ENCODE measurements around the gene SLC30A7. TPM values are rescaled to one million over a fixed set of nuclear protein-coding genes. Genes with fewer than 3 reads are reported as not detected.

The SLC30A7 gene
- total and polyA plus RNA-seq, 2 of the 13 experiments (the other 11 are each of a cell fraction or from before 2014, with no cell fraction given), result 8.3 to 40.8 TPM

GRCh38 chr1:101025657-101026429 lies 130.0 kb downstream of the SLC30A7 start, which contains the start of gene DPH5 (continued):
- 0 out of 2 replicates have a peak, but pooled peaks have one; percentile 19 for TF ChIP-seq ZNF556 (CRISPR knock-in tag; IDR thresholded peaks at IDR 0.05; ENCODE audit: borderline replicate concordance)
- TF ChIP-seq, protein P1, sequence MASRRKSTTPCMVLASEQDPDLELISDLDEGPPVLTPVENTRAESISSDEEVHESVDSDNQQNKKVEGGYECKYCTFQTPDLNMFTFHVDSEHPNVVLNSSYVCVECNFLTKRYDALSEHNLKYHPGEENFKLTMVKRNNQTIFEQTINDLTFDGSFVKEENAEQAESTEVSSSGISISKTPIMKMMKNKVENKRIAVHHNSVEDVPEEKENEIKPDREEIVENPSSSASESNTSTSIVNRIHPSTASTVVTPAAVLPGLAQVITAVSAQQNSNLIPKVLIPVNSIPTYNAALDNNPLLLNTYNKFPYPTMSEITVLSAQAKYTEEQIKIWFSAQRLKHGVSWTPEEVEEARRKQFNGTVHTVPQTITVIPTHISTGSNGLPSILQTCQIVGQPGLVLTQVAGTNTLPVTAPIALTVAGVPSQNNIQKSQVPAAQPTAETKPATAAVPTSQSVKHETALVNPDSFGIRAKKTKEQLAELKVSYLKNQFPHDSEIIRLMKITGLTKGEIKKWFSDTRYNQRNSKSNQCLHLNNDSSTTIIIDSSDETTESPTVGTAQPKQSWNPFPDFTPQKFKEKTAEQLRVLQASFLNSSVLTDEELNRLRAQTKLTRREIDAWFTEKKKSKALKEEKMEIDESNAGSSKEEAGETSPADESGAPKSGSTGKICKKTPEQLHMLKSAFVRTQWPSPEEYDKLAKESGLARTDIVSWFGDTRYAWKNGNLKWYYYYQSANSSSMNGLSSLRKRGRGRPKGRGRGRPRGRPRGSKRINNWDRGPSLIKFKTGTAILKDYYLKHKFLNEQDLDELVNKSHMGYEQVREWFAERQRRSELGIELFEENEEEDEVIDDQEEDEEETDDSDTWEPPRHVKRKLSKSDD (CRISPR knock-in tag; IDR thresholded peaks at IDR 0.05; ENCODE audit: low read depth), result no peak
- TF ChIP-seq ZNF574 (CRISPR knock-in tag; IDR thresholded peaks at IDR 0.05), result peak; percentile 83
- TF ChIP-seq ZFP1 (CRISPR knock-in tag; IDR thresholded peaks at IDR 0.05), result peak; percentile 28; the same call in 1 of the 2 replicates
- no peak for TF ChIP-seq ZNF552 (CRISPR knock-in tag; IDR thresholded peaks at IDR 0.05; ENCODE audit: borderline replicate concordance)
- no peak for TF ChIP-seq REXO4 (CRISPR knock-in tag; IDR thresholded peaks at IDR 0.05; ENCODE audit: borderline replicate concordance)
- TF ChIP-seq NFKBIZ (CRISPR knock-in tag; IDR thresholded peaks at IDR 0.05), result no peak
- no peak for TF ChIP-seq ZNF263 (CRISPR knock-in tag; IDR thresholded peaks at IDR 0.05)
- TF ChIP-seq TBX3 (IDR thresholded peaks at IDR 0.05; ENCODE audit: borderline replicate concordance), result no peak
- peak; percentile 57; the same call in 1 of the 2 replicates for TF ChIP-seq ZNF816 (CRISPR knock-in tag; IDR thresholded peaks at IDR 0.05; ENCODE audit: borderline replicate concordance)
- TF ChIP-seq, protein P2, sequence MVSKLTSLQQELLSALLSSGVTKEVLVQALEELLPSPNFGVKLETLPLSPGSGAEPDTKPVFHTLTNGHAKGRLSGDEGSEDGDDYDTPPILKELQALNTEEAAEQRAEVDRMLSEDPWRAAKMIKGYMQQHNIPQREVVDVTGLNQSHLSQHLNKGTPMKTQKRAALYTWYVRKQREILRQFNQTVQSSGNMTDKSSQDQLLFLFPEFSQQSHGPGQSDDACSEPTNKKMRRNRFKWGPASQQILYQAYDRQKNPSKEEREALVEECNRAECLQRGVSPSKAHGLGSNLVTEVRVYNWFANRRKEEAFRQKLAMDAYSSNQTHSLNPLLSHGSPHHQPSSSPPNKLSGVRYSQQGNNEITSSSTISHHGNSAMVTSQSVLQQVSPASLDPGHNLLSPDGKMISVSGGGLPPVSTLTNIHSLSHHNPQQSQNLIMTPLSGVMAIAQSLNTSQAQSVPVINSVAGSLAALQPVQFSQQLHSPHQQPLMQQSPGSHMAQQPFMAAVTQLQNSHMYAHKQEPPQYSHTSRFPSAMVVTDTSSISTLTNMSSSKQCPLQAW (CRISPR knock-in tag; IDR thresholded peaks at IDR 0.05), result peak; percentile 61
- TF ChIP-seq ZNF512B (CRISPR knock-in tag; IDR thresholded peaks at IDR 0.05; ENCODE audit: borderline replicate concordance), result no peak
- TF ChIP-seq ZNF530 (CRISPR knock-in tag; IDR thresholded peaks at IDR 0.05; ENCODE audit: low read depth), result no peak
- TF ChIP-seq GABPA (IDR thresholded peaks at IDR 0.05; ENCODE audit: low read depth, low read length), result no peak
- TF ChIP-seq GABPA (CRISPR knock-in tag; IDR thresholded peaks at IDR 0.05; ENCODE audit: low read depth), result 0 out of 2 replicates have a peak, but pooled peaks have one; percentile 21
- TF ChIP-seq E2F1 (CRISPR knock-in tag; IDR thresholded peaks at IDR 0.05), result 0 out of 2 replicates have a peak, but pooled peaks have one; percentile 19
- TF ChIP-seq ZNF232 (CRISPR knock-in tag; IDR thresholded peaks at IDR 0.05; ENCODE audit: borderline replicate concordance), result no peak; the same call in 1 of the 2 replicates
